CD4-positive, alpha-beta T cell (primary cell): ENCODE measurements around the gene LIG1. TPM values are rescaled to one million over a fixed set of nuclear protein-coding genes. Genes with fewer than 3 reads are reported as not detected.

ENCODE experiments used
- ATAC-seq: fragments of 200-7000 bp; cut with Tn5 transposase; one replicate; pipeline ENCODE4 v1.10.0; 2022; ENCODE audit warnings: mild to moderate bottlenecking; ENCODE audit not compliant: poor library complexity
- CTCF ChIA-PET: fragments of 350-600 bp; sonication (Branson Sonifier 250); formaldehyde crosslinking; loops from one replicate; lab custom pipeline; 2021; ENCODE audit warnings: antibody characterized with exemption, inconsistent platforms; lab: Charles Lee
- POLR2A ChIA-PET: fragments of 350-600 bp; sonication (Branson Sonifier 250); formaldehyde crosslinking; loops from one replicate; lab custom pipeline; 2021; ENCODE audit warnings: antibody characterized with exemption, inconsistent platforms; lab: Charles Lee
- DNase-seq, 14 experiments: peaks; one replicate each; pipeline ENCODE4 v3.0.0-alpha.2; 2013 to 2020; ENCODE audit warnings: mixed read lengths in 2 of 14
- H3K27ac ChIP-seq, 2 donors: one replicate each; pipeline versions ENCODE4 v1.5.1 to v1.7.0; 2013; ENCODE audit warnings: low read length in 2 of 2, low read depth in 1 of 2, mild to moderate bottlenecking in 1 of 2
- H3K27me3 ChIP-seq, 2 experiments: 1 replicate in 1 of 2; 2 replicates in 1 of 2; pipeline versions ENCODE4 v1.6.1 to v1.7.0; 2013; ENCODE audit warnings: low read length in 2 of 2, control low read depth in 1 of 2, mild to moderate bottlenecking in 1 of 2, moderate library complexity in 1 of 2; ENCODE audit not compliant: insufficient read depth in 2 of 2, control insufficient read depth in 1 of 2
- H3K36me3 ChIP-seq: one replicate; pipeline ENCODE4 v1.6.1; 2013; ENCODE audit warnings: low read length, control low read depth; ENCODE audit not compliant: insufficient read depth
- H3K4me1 ChIP-seq: one replicate; pipeline ENCODE4 v1.6.1; 2013; ENCODE audit warnings: low read length, control low read depth; ENCODE audit not compliant: insufficient read depth
- H3K4me3 ChIP-seq: one replicate; pipeline ENCODE4 v1.5.1; 2013; ENCODE audit warnings: mild to moderate bottlenecking, low read length, moderate library complexity
- H3K9me3 ChIP-seq, 2 experiments: 1 replicate in 1 of 2; 2 replicates in 1 of 2; pipeline versions ENCODE4 v1.6.1 to v1.7.0; 2013; ENCODE audit warnings: low read length in 2 of 2, mild to moderate bottlenecking in 2 of 2, control low read depth in 1 of 2, moderate library complexity in 1 of 2; ENCODE audit not compliant: control insufficient read depth in 1 of 2, insufficient read depth in 1 of 2
- H3K27ac Mint-ChIP-seq: one replicate; pipeline ENCODE4 v1.8.0; 2020; ENCODE audit warnings: mixed read lengths
- H3K27me3 Mint-ChIP-seq: one replicate; pipeline ENCODE4 v1.8.0; 2021; ENCODE audit warnings: mixed read lengths
- H3K36me3 Mint-ChIP-seq: one replicate; pipeline ENCODE4 v1.8.0; 2021; ENCODE audit warnings: low read depth, mixed read lengths
- H3K4me1 Mint-ChIP-seq: one replicate; pipeline ENCODE4 v1.8.0; 2021; ENCODE audit warnings: low read depth, mixed read lengths
- H3K4me3 Mint-ChIP-seq: one replicate; pipeline ENCODE4 v1.8.0; 2020; ENCODE audit warnings: mild to moderate bottlenecking, mixed read lengths
- H3K9me3 Mint-ChIP-seq: one replicate; pipeline ENCODE4 v1.8.0; 2020; ENCODE audit warnings: mixed read lengths
- CTCF ChIP-seq: fragments of 200-600 bp; IDR thresholded peaks from one replicate; pipeline ENCODE4 v1.8.0; 2022; ENCODE audit warnings: antibody characterized with exemption, mild to moderate bottlenecking
- intact Hi-C, 2 experiments: fragments of 100-400 bp; cut with DNase I in 1 of 2; cut with micrococcal nuclease in 1 of 2; formaldehyde crosslinking; loops; one replicate each; pipeline versions ENCODE4 v1.15.1 to v1.9.0; 2023 to 2025; cut with DNase I, micrococcal nuclease
- total RNA-seq, 174 experiments: library from RNA in 2 of 174; stranded (reverse) in 2 of 174; gene quantifications; one replicate each; pipeline ENCODE4 v1.2.3 and lab custom pipeline; 2021 to 2026

Gene LIG1
- total RNA-seq, 2 experiments from 2014 or later: 62.8 to 70.7 TPM

DNA sequence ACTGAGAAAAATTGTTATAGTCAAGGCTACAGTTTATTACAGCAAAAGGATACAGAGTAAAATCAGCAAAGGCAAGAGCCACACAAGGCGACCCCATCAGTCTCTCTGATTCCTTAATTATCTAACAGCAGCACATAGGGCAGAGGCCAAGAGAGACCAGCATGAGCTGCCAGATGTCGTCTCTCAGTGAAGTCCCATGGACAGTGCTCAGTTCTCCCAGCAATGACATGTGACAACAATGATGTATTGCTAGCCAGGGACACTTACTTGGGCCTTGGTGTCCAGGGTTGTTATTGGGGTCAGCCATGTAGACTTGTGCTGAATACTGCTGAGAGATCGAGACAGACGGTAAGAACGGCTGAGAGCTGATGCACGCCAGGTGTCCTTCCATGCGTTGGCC is 22.6 kb upstream of the LIG1 start:
- intact Hi-C loops: no loop called here

DNA sequence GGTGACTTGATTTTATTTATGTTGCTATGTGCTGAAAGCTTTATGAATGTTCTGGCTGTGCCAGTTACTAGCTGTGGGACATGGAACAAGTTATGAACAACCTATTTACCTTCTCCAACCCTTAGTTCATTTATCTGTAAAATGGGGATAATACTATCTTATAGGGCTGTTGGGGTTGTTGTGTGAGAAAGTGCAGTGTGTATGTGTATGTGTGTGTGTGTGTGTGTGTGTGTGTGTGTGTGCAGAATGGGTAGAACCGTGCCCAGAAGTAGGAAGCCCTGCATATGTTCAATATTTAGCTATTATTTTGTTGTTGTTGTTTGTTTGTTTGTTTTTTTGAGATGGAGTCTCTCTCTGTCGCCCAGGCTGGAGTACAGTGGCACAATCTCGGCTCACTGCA is 20.7 kb upstream of the LIG1 start:
- Histone ChIP-seq H3K4me3 (no peak overlapping the region), H3K9me3 (no peaks in the 10 kb centered on the region), H3K36me3 (peaks cover 18% of the 10 kb centered on the region), H3K4me1 (no peaks in the 10 kb centered on the region), H3K27ac (no peak overlapping the region), H3K27me3 (no peaks in the 10 kb centered on the region)
- intact Hi-C loops: no loop called here
- H3K27ac Mint-ChIP-seq: no peak overlapping the region
- no peaks in the 10 kb centered on the region for H3K27me3 Mint-ChIP-seq
- ChIA-PET CTCF (interaction anchor here (0.7 to 1.2 kb wide), 2 partner anchors 13 to 19 kb away, joined by 3 to 4 read pairs; no protein-coding TSS in a partner anchor), POLR2A (no interaction called here)
- ATAC-seq (no peak), DNase-seq (no peak)
- TF ChIP-seq CTCF: no peak
- no peaks in the 10 kb centered on the region for H3K9me3 Mint-ChIP-seq
- H3K4me3 Mint-ChIP-seq: no peak overlapping the region
- H3K36me3 Mint-ChIP-seq: peaks cover 23% of the 10 kb centered on the region
- peaks cover 8% of the 10 kb centered on the region for H3K4me1 Mint-ChIP-seq

More for the DNA sequence above, 22.6 kb upstream of the LIG1 start:
- H3K4me1 Mint-ChIP-seq: peaks cover 8% of the 10 kb centered on the region
- TF ChIP-seq CTCF: no peak
- H3K36me3 ChIP-seq: peaks cover 17% of the 10 kb centered on the region
- no peak for ATAC-seq
- H3K4me1 ChIP-seq: no peaks in the 10 kb centered on the region
- H3K9me3 ChIP-seq: no peaks in the 10 kb centered on the region
- H3K27me3 Mint-ChIP-seq: no peaks in the 10 kb centered on the region
- H3K27ac ChIP-seq: no peak overlapping the region
- H3K4me3 ChIP-seq: no peak overlapping the region
- H3K27ac Mint-ChIP-seq: no peak overlapping the region
- H3K27me3 ChIP-seq: peaks cover 0 to 5% of the 10 kb centered on the region in 2 experiments
- ChIA-PET CTCF (no interaction called here), POLR2A (no interaction called here)
- H3K4me3 Mint-ChIP-seq: no peak overlapping the region
- peaks cover 23% of the 10 kb centered on the region for H3K36me3 Mint-ChIP-seq
- no peak for DNase-seq
- H3K9me3 Mint-ChIP-seq: no peaks in the 10 kb centered on the region

DNA sequence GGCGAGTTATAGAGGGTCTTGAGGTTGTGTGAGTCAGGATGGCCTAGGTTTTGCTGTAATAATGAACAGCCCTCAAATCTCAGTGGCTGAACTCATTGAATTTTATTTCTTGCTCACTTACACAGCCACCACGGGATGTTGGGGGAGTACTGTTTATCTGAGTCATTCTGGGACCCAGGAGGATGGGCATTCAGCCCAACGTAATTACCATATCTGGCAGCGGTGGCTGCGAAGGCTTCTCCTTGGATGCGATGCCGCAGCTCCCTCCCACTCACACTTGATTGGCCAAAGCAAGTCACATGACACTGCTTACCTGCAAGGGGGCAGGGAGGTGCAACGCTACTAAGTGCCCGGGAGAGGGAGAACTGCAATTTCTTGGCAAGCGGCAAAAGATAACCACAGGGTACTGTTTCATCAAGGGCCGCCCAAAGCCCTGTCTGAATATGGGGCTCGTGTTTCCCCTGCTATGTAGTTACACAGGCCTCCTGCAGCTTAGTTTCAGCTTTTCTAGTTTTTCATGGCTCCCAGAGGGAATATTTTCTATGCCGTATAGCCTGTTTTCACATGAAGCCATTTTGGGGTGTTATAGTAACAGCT is 20.2 kb upstream of the LIG1 start:
- Mint-ChIP-seq H3K36me3 (peaks cover 23% of the 10 kb centered on the region), H3K27ac (no peak overlapping the region), H3K4me1 (peaks cover 8% of the 10 kb centered on the region), H3K9me3 (no peaks in the 10 kb centered on the region), H3K4me3 (no peak overlapping the region), H3K27me3 (no peaks in the 10 kb centered on the region)
- no peak for TF ChIP-seq CTCF
- CTCF ChIA-PET: interaction anchor here (0.6 to 1.2 kb wide), 3 partner anchors 14 to 197 kb away, joined by 3 to 4 read pairs (median 3); no protein-coding TSS in a partner anchor
- Histone ChIP-seq H3K4me1 (no peaks in the 10 kb centered on the region), H3K27me3 (no peaks in the 10 kb centered on the region), H3K27ac (no peak overlapping the region), H3K9me3 (no peaks in the 10 kb centered on the region), H3K4me3 (no peak overlapping the region), H3K36me3 (peaks cover 18% of the 10 kb centered on the region)
- POLR2A ChIA-PET: no interaction called here
- DNase-seq: peak in 13 of 14 experiments; percentile 16 to 68 (median 49)
- no peak for ATAC-seq
- intact Hi-C loops: no loop called here
